Stimulated activated naive CD8-positive, alpha-beta T cell treated with anti-CD3 and anti-CD28 coated beads, Interleukin-15, Interleukin-2, amounts not matched to agents 100 ng/mL and 50 ng/mL, for 24 hours (primary cell): ENCODE results near the gene POLR2C.
"Not testable (repeated sequence)": the region's sequence is repeated elsewhere in the genome, so short reads cannot be mapped to it uniquely, and the experiment has no call there.

Source experiments
- H3K27ac Mint-ChIP-seq: one replicate; pipeline ENCODE4 v1.8.0; 2021; ENCODE audit warnings: mild to moderate bottlenecking, mixed read lengths
- H3K27me3 Mint-ChIP-seq: one replicate; pipeline ENCODE4 v1.8.0; 2021; ENCODE audit warnings: mixed read lengths
- H3K36me3 Mint-ChIP-seq: one replicate; pipeline ENCODE4 v1.8.0; 2021; ENCODE audit warnings: low read depth, mixed read lengths
- H3K4me1 Mint-ChIP-seq: one replicate; pipeline ENCODE4 v1.8.0; 2021; ENCODE audit warnings: low read depth, mixed read lengths
- H3K4me3 Mint-ChIP-seq: one replicate; pipeline ENCODE4 v1.8.0; 2021; ENCODE audit warnings: mild to moderate bottlenecking, mixed read lengths
- H3K9me3 Mint-ChIP-seq: one replicate; pipeline ENCODE4 v1.8.0; 2021; ENCODE audit warnings: mixed read lengths

The POLR2C gene

DNA sequence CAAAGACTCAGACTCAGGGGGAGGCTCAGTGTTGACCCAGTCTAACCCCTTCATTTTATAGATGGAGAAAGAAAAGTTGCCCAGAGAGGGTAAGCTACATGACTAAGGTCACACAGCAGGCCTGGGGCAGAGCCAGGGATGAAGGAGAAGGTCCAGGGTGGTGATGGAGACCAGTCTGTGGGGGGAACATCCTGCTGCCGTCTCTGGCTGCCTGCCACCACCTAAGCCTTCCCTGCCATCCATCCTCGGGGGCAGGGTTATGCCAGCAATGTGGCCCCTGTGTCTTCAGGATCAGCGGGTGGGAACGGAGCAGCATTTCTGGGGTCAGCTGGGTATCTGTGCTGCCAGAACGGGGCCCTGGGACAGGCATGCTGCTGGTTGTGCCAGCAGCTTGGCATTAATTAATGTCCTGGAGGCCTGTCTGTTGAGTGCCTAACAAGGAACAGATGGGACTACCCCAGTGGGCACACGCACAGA lies 18.3 kb downstream of the POLR2C start:
- Mint-ChIP-seq H3K27ac (no peak overlapping the region), H3K9me3 (no peaks in the 10 kb centered on the region), H3K36me3 (no peaks in the 10 kb centered on the region), H3K27me3 (no peaks in the 10 kb centered on the region), H3K4me3 (no peak overlapping the region), H3K4me1 (peaks cover 25% of the 10 kb centered on the region)

DNA sequence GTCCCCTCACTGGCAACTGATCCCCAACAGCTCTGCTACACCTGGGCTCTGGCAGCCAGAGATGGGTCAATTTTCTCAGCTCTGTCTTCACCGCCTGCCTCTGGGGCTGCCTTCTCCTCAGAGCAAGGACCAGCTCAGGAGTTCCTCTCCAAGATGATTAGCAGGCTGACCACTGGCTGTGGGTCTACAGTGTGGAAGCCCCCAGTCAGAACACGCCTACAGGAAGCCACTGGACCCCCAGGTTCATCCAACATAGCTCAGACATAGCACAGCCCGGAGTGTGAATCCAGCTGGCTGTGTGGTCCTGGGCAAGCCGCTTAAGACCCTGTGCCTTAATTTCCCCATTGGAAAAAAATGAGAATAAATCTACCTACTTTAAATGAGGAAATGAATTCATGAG lies 18.9 kb downstream of the POLR2C start:
- no peaks in the 10 kb centered on the region for H3K9me3 Mint-ChIP-seq
- no peaks in the 10 kb centered on the region for H3K36me3 Mint-ChIP-seq
- H3K4me3 Mint-ChIP-seq: no peak overlapping the region
- H3K27ac Mint-ChIP-seq: no peak overlapping the region
- peaks cover 23% of the 10 kb centered on the region for H3K4me1 Mint-ChIP-seq
- no peaks in the 10 kb centered on the region for H3K27me3 Mint-ChIP-seq

DNA sequence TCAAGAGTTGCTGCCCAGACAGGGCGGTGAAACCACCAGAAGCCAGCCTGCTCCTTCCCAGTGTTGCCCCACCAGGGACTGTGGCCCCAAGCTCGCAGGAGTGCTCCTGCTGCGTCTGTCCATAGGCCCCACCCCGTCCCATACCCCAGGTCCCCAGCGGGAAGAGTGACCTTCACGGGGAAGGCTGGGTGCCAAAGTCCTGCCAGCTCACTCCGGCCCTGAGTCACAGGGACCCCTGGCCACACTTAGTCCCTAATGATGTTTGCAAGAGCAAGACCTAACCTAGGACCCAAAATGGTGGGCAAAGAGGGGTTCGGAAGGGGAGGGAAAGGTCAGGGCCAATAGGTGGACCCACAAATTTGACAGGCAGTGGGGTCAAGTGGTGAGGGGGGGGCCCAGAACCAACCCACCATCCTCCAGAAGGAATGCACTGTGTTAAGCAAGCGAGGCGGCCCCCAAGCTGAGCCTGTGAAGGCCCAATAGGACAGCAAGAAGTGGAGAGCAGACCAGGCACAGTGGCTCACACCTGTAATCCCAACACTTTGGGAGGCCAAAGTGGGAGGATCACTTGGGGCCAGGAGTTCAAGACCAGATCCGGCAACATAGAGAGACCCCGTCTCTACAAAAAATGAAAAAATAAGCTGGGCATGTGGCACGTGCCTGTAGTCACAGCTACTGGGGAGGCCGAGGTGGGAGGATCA lies 20.5 kb downstream of the POLR2C start:
- H3K36me3 Mint-ChIP-seq: no peaks in the 10 kb centered on the region
- no peaks in the 10 kb centered on the region for H3K9me3 Mint-ChIP-seq
- H3K27ac Mint-ChIP-seq: no peak overlapping the region
- H3K4me1 Mint-ChIP-seq: peaks cover 34% of the 10 kb centered on the region
- H3K4me3 Mint-ChIP-seq: no peak overlapping the region
- no peaks in the 10 kb centered on the region for H3K27me3 Mint-ChIP-seq

DNA sequence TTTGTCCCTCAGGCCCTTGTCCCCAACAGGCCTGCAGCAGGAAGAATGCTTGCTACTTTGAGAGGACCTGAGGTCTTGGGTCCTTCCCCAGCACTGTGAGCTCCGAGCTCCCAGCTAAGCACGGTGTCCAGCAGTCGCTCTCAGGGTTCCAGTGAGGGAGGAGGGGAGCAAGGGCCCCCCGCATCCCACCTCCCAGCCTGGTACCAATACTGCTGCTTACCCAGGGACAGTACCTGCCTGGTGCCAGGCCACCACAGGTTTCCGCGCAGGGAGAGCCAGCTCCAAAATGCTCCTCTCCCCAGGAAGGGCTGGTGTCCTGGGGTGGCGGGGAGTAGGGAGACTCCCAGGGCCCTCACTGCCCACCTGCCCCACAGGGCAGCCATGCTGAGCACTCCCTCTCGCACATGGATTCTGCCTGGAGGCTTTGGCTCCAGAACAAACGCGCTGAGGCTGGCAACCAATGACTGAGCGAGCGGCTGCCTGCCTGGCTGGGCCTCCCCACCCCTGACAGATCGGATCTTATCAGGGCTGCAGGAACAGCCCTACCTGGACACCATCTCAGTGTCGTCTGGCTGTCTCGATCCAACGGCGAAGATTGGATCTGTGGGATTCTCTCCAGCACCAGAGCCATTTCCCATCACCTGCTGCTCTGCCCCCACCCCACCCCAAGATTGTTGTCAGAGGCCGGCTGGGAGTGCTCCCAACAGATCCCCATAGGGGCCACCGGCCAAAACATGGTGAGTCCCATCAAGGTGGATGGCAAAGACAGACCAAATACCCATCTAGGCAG lies 21.4 kb downstream of the POLR2C start:
- H3K4me1 Mint-ChIP-seq: peaks cover 28% of the 10 kb centered on the region
- H3K27me3 Mint-ChIP-seq: no peaks in the 10 kb centered on the region
- H3K4me3 Mint-ChIP-seq: no peak overlapping the region
- no peaks in the 10 kb centered on the region for H3K9me3 Mint-ChIP-seq
- no peak overlapping the region for H3K27ac Mint-ChIP-seq
- H3K36me3 Mint-ChIP-seq: no peaks in the 10 kb centered on the region

DNA sequence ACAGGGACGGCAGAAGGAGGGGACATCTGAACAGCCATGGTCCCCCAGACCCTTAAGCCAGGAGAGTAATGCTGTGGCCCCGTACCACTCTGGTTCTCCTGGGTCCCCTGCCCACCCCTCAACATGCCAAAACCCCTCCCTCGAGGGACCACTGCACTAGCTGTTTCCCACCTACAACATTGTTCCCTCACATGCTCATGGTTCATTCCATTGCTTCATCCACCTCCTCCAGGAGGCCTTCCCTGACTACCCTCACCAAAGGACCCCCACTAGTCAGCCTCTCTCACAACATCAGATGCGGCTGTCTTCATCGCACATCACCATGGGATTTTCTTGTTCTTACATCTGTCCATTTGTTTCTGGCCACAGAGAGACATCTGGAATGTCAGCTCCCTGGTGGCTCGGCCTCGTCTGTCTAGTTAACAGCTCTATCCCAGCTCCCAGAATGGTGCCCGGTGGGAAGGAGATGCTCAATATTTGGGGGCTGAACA lies 22.1 kb downstream of the POLR2C start:
- Mint-ChIP-seq H3K36me3 (no peaks in the 10 kb centered on the region), H3K4me1 (peaks cover 25% of the 10 kb centered on the region), H3K4me3 (no peak overlapping the region)

DNA sequence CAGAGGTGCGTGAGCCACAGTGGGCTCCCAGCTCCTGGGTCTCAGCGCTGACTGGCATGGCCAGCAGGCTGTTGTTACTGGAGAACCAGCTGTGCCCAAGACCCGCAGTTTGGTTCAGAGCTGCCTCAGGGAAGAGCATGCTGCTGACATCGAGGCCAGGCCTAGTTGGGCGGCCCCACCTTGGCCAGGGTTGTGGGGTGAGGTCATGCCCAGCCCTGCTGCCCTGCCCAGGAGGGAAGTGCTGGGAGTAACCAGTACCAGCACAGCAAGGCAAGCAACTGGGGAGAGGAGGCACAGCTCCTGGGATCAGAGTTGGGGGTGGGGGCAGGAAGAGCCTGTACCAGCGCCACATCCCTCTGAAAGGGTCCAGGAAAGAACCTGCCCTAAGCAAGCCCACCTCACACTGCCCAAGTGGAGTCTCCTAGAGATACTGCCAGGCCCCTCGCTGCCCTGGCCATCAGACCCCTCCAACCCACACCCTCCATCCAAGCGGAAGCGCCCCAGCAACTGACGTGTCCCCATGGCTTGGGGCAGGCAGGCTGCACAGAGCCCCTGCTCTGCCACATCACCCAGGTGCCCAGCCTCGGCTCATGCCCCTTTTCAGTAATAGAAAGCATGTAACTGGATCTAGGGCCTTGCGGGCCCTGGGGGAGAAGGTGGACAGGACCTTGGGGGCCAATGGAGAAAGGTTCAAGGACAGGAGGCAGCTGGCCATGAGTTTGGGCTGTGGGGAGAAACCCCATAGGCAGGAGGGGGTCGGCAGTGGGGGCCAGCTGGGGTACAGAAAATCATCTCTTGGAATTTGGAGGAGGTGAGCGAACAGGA lies 22.8 kb downstream of the POLR2C start:
- H3K36me3 Mint-ChIP-seq: no peaks in the 10 kb centered on the region
- peak overlapping the region; percentile 34 for H3K27ac Mint-ChIP-seq
- H3K4me1 Mint-ChIP-seq: peaks cover 25% of the 10 kb centered on the region
- H3K4me3 Mint-ChIP-seq: peak overlapping the region; percentile 80
- no peaks in the 10 kb centered on the region for H3K9me3 Mint-ChIP-seq
- no peaks in the 10 kb centered on the region for H3K27me3 Mint-ChIP-seq

More for the DNA sequence above, 22.1 kb downstream of the POLR2C start:
- Mint-ChIP-seq H3K27ac (no peak overlapping the region), H3K9me3 (no peaks in the 10 kb centered on the region), H3K27me3 (no peaks in the 10 kb centered on the region)

DNA sequence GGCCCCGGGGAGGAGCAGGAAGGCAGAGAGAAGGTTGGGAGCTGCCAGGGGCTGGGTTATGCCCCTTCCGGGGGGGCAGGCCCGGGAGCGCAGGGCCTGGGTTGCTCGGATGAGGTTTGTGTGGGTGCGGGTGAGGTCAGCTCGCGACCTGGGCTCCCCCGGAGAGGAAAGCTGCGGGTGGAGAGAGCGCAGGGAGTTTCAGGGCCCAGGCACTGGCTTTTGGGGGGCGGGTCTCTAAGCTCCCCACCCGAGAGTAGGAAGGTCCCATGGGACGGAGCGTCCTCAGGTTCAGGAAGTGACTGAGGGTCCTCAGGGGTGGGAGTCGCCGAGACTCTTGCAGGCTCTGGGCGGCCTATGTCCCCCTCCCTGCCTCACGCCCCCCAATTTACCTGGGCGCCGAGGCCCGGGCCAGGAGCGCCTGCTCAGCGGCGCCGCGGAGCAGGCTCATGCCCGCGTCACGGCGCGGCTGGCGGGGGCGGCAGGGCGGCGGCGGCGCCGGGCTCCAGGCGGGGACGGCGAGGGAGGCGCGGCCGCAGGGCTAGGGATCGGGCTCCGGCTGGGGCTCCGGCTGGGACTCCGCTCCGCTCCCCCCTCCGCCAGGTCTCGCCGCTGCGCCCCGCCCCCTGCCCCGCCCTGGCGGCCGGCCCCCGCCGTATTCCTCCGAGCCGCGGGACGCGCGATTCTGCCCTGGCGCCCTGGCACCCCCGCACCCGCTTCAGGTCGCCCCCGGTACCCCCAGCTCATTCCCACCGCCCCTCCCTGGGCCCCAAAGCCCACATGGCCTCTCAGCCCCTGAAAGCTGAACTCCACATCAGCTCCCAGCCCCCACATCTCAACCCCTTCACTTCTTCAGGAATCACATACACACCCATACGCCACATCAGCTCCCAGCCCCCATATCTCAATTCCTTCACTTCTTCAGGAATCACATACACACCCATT lies 23.7 kb downstream of the POLR2C start, which contains the start of gene DOK4:
Gene DOK4 (minus strand): TSS at position 578 of the 942 bp plus-strand sequence. CDS start 6,986 bp downstream, outside the sequence.
- peak within 1 kb of the TSS; percentile 80 for H3K4me3 Mint-ChIP-seq
- H3K9me3 Mint-ChIP-seq: no peaks in the 10 kb centered on the region
- peak within 1 kb of the TSS; percentile 77 for H3K27ac Mint-ChIP-seq
- H3K4me1 Mint-ChIP-seq: peaks cover 25% of the 10 kb centered on the region
- no peaks in the 10 kb centered on the region for H3K36me3 Mint-ChIP-seq
- no peaks in the 10 kb centered on the region for H3K27me3 Mint-ChIP-seq

DNA sequence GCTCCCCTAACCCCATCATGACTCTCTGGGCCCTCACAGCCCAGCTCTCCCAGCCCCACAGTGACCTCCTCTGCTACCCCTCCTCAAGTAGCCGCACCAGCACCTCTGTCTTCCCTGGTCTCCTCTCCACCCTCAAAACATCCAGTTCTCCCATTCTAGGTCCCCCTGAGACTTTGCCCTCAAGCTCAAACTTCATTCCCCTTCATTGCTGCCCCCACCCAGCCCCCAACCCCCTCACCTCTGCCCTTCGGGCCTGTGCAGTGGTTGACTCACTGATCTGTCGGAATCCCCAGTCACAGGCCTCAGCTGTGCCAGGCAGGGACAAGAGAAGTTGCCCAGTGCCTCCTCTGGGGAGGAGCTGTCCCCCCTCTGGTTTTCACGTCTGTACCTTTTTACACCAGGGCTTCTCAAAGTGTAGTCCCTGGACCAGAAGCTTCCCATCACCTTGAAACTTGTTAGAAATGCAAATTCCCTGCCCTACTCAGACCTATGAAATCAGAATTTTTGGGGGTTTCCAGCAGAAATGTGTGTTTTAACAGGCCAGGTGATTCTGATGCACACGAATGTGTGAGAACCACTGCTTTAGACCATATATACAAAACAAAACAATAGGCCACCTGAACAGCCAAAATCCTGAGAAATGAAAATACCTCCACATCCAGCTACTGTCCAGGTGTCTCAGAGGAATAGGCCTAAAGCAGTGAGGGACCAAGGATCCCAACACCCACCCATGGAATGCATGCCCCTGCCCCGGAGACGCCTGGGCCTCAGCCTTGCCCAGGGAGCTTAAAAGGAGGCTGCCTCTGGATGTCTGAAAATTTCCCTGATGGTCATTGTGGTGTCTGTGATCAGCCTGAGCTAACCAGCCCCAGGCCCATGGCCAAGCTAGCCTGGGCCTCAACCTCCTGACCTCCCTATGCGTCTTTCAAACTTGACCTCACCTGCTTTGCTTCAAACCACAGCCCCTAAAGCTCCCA lies 24.7 kb downstream of the POLR2C start:
- Mint-ChIP-seq H3K9me3 (no peaks in the 10 kb centered on the region), H3K27me3 (no peaks in the 10 kb centered on the region), H3K4me3 (peak overlapping the region; percentile 78), H3K36me3 (no peaks in the 10 kb centered on the region), H3K4me1 (peaks cover 25% of the 10 kb centered on the region), H3K27ac (peak overlapping the region; percentile 77)

DNA sequence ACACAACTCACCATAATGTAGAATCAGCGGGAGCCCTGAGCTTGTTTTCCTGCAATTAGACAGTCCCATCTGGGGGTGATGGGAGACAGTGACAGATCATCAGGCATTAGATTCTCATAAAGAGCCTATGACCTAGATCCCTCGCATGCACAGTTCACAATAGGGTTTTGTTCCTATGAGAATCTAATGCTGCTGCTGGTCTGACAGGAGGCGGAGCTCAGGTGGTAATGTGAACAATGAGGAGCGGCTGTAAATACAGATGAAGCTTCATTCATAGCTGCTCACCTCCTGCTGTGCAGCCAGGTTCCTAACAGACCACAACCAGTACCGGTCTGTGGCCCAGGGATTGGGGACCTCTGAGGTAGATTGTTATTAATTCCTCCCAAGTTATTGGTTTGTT lies 26.8 kb downstream of the POLR2C start:
- Mint-ChIP-seq H3K27me3 (no peaks in the 10 kb centered on the region), H3K9me3 (no peaks in the 10 kb centered on the region), H3K4me3 (no peak overlapping the region), H3K4me1 (peaks cover 25% of the 10 kb centered on the region), H3K27ac (no peak overlapping the region), H3K36me3 (no peaks in the 10 kb centered on the region)

DNA sequence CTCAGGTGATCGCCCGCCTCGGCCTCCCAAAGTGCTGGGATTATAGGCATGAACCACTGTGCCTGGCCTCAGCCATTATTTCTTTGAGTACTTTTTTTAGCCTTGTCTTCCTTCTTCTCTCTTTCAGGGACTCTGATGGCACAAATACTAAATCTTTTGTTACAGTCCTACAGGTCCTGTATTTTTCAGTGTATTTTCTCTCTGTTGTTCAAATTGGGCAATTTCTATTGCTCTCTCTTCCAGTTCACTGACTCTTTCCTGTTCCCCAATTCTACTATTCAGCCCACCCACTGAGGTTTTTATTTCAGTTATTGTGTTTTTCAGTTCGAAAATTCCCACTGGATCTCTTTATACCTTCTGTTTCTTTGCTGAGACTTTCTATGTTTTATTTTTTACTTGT lies 31.3 kb downstream of the POLR2C start:
- H3K4me3 Mint-ChIP-seq: no peak overlapping the region

DNA sequence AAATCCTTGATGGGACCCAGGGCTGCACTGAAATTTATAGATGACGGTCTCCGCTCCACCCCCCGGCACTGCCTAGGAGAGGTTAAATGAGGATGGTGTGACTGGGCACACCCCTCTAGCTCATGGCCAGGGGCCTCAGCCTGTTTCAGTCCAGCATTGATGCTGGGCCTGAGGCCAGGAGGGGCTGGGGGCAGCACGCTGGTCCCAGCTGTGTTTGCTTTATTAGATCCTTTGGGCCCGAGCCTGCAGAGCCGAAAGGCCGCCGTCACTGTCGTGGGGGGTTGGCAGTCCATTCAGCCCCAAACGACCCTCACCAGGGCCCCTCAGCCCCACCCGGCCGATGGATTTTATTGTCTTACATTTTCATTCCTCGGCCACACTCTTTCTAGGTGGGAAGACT lies 34.6 kb downstream of the POLR2C start:
- Mint-ChIP-seq H3K4me3 (no peak overlapping the region), H3K36me3 (no peaks in the 10 kb centered on the region), H3K9me3 (no peaks in the 10 kb centered on the region), H3K27me3 (no peaks in the 10 kb centered on the region), H3K4me1 (no peaks in the 10 kb centered on the region), H3K27ac (no peak overlapping the region)

More for the DNA sequence above, 31.3 kb downstream of the POLR2C start:
- Mint-ChIP-seq H3K27ac (no peak overlapping the region), H3K4me1 (no peaks in the 10 kb centered on the region), H3K36me3 (no peaks in the 10 kb centered on the region), H3K9me3 (no peaks in the 10 kb centered on the region), H3K27me3 (no peaks in the 10 kb centered on the region)

DNA sequence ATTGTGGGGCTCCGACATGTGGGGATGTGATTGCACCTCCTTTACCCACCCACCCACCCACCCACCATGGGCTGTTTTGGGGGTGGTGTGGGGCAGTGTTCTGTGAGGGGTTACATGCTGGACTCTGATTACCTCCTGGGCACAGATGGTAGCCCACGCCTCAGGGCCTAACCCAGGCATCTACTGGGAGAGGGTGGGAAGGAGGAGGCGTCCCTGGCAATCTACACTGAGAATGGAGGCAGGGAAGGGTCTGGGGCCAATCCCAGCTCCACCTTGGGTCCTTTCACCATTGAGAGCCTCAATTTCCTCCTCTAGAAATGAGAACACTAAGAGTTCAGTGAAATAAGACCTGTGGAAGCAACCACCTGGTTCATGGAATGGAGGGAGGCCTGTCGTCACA lies 35.6 kb downstream of the POLR2C start:
- H3K27ac Mint-ChIP-seq: no peak overlapping the region
- no peaks in the 10 kb centered on the region for H3K4me1 Mint-ChIP-seq
- no peaks in the 10 kb centered on the region for H3K9me3 Mint-ChIP-seq
- H3K27me3 Mint-ChIP-seq: no peaks in the 10 kb centered on the region
- no peak overlapping the region for H3K4me3 Mint-ChIP-seq
- no peaks in the 10 kb centered on the region for H3K36me3 Mint-ChIP-seq

DNA sequence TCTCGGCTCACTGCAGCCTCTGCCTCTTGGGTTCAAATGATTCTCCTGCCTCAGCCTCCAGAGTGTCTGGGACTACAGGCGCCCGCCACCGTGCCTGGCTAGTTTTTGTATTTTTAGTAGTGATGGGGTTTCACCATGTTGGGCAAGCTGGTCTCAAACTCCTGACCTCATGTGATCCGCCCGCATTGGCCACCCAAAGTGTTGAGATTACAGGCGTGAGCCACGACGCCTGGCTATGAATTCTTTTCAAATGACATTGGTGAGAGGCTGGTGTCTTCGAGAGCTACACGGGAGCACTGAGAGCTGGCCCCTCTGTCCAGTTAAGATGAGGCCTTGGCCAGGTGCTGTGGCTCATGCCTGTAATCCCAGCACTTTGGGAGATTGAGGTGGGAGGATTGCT lies 37.5 kb downstream of the POLR2C start:
- H3K27me3 Mint-ChIP-seq, H3K36me3 Mint-ChIP-seq, H3K9me3 Mint-ChIP-seq, H3K4me1 Mint-ChIP-seq, H3K4me3 Mint-ChIP-seq, H3K27ac Mint-ChIP-seq: not testable (repeated sequence)
